Mesendoderm (in vitro differentiated cells): ENCODE results near the gene RPS6KC1.
"Not testable (repeated sequence)": the region's sequence is repeated elsewhere in the genome, so short reads cannot be mapped to it uniquely, and the experiment has no call there.

ENCODE experiments used
- DNase-seq: peaks from one replicate; pipeline ENCODE4 v3.0.0; 2013
- H2AK5ac ChIP-seq: 2 replicates; pipeline ENCODE4 v1.6.1; 2013; ENCODE audit warnings: low read length, inconsistent platforms
- H2BK120ac ChIP-seq: 2 replicates; pipeline ENCODE4 v1.6.1; 2013; ENCODE audit warnings: low read depth, mild to moderate bottlenecking, low read length, moderate library complexity, mixed read lengths
- H2BK15ac ChIP-seq: replicated peaks from 2 replicates; pipeline ENCODE4 v1.6.1; 2013; ENCODE audit warnings: low read depth, mild to moderate bottlenecking, moderate library complexity
- H2BK5ac ChIP-seq: 2 replicates; pipeline ENCODE4 v1.6.1; 2013; ENCODE audit warnings: low read length, inconsistent platforms
- H3K18ac ChIP-seq: 2 replicates; pipeline ENCODE4 v1.6.1; 2013; ENCODE audit warnings: mild to moderate bottlenecking, low read length, mixed read lengths
- H3K23ac ChIP-seq: one replicate; pipeline ENCODE4 v1.6.1; 2013; ENCODE audit warnings: low read length
- H3K27ac ChIP-seq: 2 replicates; pipeline ENCODE4 v1.5.1; 2013; ENCODE audit warnings: low read depth, mild to moderate bottlenecking, inconsistent platforms, low read length, moderate library complexity
- H3K27me3 ChIP-seq: 2 replicates; pipeline ENCODE4 v1.6.1; 2013; ENCODE audit warnings: low read length, control low read depth, mild to moderate bottlenecking, inconsistent platforms; ENCODE audit not compliant: insufficient read depth, poor library complexity
- H3K36me3 ChIP-seq: 2 replicates; pipeline ENCODE4 v1.6.1; 2013; ENCODE audit warnings: low read length, inconsistent platforms; ENCODE audit not compliant: control insufficient read depth, insufficient read depth
- H3K4ac ChIP-seq: one replicate; pipeline ENCODE4 v1.6.1; 2013; ENCODE audit warnings: low read depth, mild to moderate bottlenecking, low read length, moderate library complexity
- H3K4me1 ChIP-seq: 2 replicates; pipeline ENCODE4 v1.6.1; 2013; ENCODE audit warnings: low read depth, low read length, inconsistent platforms; ENCODE audit not compliant: control insufficient read depth
- H3K4me2 ChIP-seq: 2 replicates; pipeline ENCODE4 v1.6.1; 2013; ENCODE audit warnings: low read length
- H3K4me3 ChIP-seq: 2 replicates; pipeline ENCODE4 v1.5.1; 2013; ENCODE audit warnings: mild to moderate bottlenecking, low read length
- H3K56ac ChIP-seq: one replicate; pipeline ENCODE4 v1.6.1; 2013; ENCODE audit warnings: low read length
- H3K79me1 ChIP-seq: 2 replicates; pipeline ENCODE4 v1.6.1; 2013; ENCODE audit warnings: low read length, inconsistent platforms
- H3K79me2 ChIP-seq: 2 replicates; pipeline ENCODE4 v1.6.1; 2013; ENCODE audit warnings: mild to moderate bottlenecking, low read length; ENCODE audit not compliant: control insufficient read depth, insufficient read depth
- H3K9ac ChIP-seq: 2 replicates; pipeline ENCODE4 v1.6.1; 2013; ENCODE audit warnings: low read length, inconsistent platforms
- H4K5ac ChIP-seq: one replicate; pipeline ENCODE4 v1.6.1; 2013; ENCODE audit warnings: low read length
- H4K8ac ChIP-seq: one replicate; pipeline ENCODE4 v1.6.1; 2013; ENCODE audit warnings: low read depth, mild to moderate bottlenecking, control low read depth, low read length, moderate library complexity
- WGBS: extraction: QIAGEN DNeasy Blood & Tissue Kit; methylation state at CpG from one replicate; pipeline ENCODE4 v1.1.7; 2013; ENCODE audit warnings: low lambda C conversion rate, missing lambda C conversion rate; ENCODE audit not compliant: insufficient coverage; ENCODE audit errors: extremely low coverage; 5-methylcytosine and 5-hydroxymethylcytosine counted together

The RPS6KC1 gene

DNA sequence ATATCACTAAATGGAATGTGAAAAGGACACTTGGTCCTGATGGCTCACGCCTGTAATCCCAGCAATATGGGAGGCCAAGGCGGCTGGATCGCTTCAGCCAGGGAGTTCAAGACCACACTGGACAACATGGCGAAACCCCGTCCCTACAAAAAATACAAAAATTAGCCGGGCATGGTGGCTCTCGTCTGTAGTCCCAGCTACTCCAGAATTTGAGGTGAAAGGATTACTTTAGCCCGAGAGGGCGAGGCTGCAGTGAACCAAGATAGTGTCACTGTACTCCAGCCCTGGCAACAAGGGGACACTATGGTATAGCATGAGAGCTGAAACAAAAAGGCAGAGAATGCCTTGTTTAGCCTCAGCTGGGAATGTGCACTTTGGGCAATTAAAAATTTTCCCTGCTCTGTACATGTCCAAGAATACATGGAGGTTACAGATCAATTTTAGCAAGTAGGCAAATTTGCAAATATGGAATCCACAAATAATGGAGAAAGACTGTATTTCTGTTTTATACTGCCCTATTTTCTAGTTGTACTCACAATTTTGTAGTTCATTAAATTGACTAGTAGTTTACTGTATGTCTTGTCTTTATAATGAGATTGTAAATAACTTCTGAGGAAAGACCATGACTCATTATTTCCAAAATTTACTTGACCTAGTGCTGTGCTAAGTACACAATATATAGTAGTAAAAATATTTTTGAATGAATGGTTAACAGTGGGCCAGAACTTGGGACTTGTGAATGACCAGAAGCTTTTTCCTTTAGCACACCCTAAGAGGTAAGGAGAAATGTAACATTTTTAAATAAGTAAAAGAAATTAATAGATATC, 33.4 kb upstream of the RPS6KC1 start:
- Histone ChIP-seq H3K27ac (no peak overlapping the region), H3K56ac (no peak overlapping the region)

DNA sequence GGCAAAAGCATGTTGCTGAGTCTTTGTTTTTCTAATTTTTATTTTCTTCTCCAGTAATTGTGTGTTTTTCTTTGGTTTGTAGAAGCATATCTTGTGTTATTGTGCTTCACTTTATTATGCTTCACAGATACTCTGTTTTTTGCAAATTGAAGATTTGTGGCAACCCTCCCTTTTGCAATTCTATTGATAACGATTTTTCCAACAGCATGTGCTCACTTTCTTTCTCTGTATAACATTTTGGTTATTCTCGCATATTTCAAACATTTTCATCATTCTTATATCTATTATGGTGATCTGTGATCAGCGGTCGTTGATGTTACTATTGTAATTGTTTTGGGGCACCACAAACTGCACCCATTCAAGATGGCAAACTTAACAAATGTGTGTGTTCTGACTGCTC, 31.6 kb upstream of the RPS6KC1 start:
- Histone ChIP-seq H3K4me1 (peaks cover 2% of the 10 kb centered on the region), H3K56ac (no peak overlapping the region), H4K8ac (no peak overlapping the region), H3K4me2 (no peak overlapping the region), H3K27ac (no peak overlapping the region), H3K9ac (no peak overlapping the region), H3K18ac (no peak overlapping the region), H3K27me3 (no peaks in the 10 kb centered on the region), H2BK120ac (no peak overlapping the region), H2BK15ac (no peak overlapping the region), H3K79me1 (peaks cover 3% of the 10 kb centered on the region), H2BK5ac (no peak overlapping the region), H3K79me2 (peaks cover 4% of the 10 kb centered on the region), H4K5ac (no peak overlapping the region), H3K4ac (no peak overlapping the region), H3K23ac (no peak overlapping the region), H3K36me3 (no peaks in the 10 kb centered on the region), H2AK5ac (no peak overlapping the region), H3K4me3 (no peak overlapping the region)
- DNase-seq, result no peak
- WGBS, result 100% methylated on average over 1 of the region's 4 CpGs

More for the DNA sequence above, 33.4 kb upstream of the RPS6KC1 start:
- Histone ChIP-seq H3K4me2 (no peak overlapping the region), H3K27me3 (no peaks in the 10 kb centered on the region), H4K5ac (no peak overlapping the region), H2AK5ac (no peak overlapping the region), H3K9ac (no peak overlapping the region), H3K4ac (no peak overlapping the region), H3K79me2 (peaks cover 8% of the 10 kb centered on the region), H3K18ac (no peak overlapping the region), H2BK15ac (no peak overlapping the region), H3K79me1 (peaks cover 5% of the 10 kb centered on the region), H4K8ac (no peak overlapping the region), H2BK5ac (no peak overlapping the region), H3K4me1 (peaks cover 4% of the 10 kb centered on the region), H3K23ac (no peak overlapping the region), H3K4me3 (no peak overlapping the region), H2BK120ac (no peak overlapping the region), H3K36me3 (no peaks in the 10 kb centered on the region)
- no peak for DNase-seq
- no CpG with 5 or more reads among the region's 9 CpGs for WGBS

DNA sequence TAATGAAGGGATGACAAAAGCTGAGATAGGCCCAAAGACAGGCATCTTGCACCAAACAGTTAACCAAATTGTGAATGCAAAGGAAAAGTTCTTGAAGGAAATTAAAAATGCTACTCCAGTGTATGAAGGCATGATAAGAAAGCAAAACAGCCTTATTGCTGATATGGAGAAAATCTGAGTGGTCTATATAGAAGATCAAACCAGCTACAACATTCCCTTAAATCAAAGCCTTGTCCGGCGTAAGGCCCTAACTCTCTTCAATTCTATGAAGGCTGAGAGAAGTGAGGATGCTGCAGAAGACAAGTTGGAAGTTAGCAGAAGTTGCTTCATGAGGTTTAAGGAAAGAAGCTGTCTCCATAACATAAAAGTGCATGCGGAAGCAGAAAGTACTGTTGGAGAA, 31.0 kb upstream of the RPS6KC1 start:
- Histone ChIP-seq H3K4me1 (no peaks in the 10 kb centered on the region), H3K4ac (no peak overlapping the region)
- no CpG with 5 or more reads among the region's 3 CpGs for WGBS

DNA sequence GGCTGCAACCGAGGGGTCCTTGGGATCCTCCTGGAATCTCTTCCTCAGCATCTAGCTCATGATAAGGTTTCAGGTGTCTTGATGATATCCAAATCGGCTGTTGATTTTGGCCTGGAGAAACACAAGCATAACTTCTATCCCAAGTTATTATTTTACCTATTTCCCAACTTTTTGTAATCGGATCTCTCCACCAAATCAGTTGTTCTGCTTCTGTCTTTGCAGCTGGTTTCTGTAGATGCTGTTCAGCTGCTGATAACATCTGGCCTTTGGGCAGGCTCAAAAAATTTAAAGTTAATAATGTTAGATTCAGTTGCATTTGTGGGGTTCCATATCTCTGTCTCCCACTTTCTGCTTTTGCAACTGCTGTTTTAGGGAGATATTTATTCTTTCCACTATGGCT, 24.0 kb upstream of the RPS6KC1 start:
- H3K4ac ChIP-seq, H4K5ac ChIP-seq, H3K27me3 ChIP-seq, H3K79me2 ChIP-seq, DNase-seq, H3K23ac ChIP-seq, H3K9ac ChIP-seq, H3K56ac ChIP-seq, H3K4me3 ChIP-seq, H3K4me2 ChIP-seq, H3K79me1 ChIP-seq, H2BK120ac ChIP-seq, H3K18ac ChIP-seq, H2AK5ac ChIP-seq, H2BK15ac ChIP-seq, H3K4me1 ChIP-seq, H3K27ac ChIP-seq, H4K8ac ChIP-seq, H2BK5ac ChIP-seq, H3K36me3 ChIP-seq: not testable (repeated sequence)
- no CpG with 5 or more reads among the region's 3 CpGs for WGBS

More for the DNA sequence above, 31.0 kb upstream of the RPS6KC1 start:
- no peak overlapping the region for H3K4me3 ChIP-seq
- H2BK5ac ChIP-seq, result no peak overlapping the region
- H3K4me2 ChIP-seq, result no peak overlapping the region
- H2AK5ac ChIP-seq, result no peak overlapping the region
- H3K23ac ChIP-seq, result no peak overlapping the region
- H3K18ac ChIP-seq, result no peak overlapping the region
- no peak overlapping the region for H3K56ac ChIP-seq
- H3K9ac ChIP-seq, result no peak overlapping the region
- H4K5ac ChIP-seq, result no peak overlapping the region
- no peak overlapping the region for H2BK120ac ChIP-seq
- H3K36me3 ChIP-seq, result no peaks in the 10 kb centered on the region
- no peak overlapping the region for H4K8ac ChIP-seq
- H3K79me1 ChIP-seq, result no peaks in the 10 kb centered on the region
- H3K27me3 ChIP-seq, result no peaks in the 10 kb centered on the region
- no peak overlapping the region for H3K27ac ChIP-seq
- H2BK15ac ChIP-seq, result no peak overlapping the region
- no peak for DNase-seq
- H3K79me2 ChIP-seq, result no peaks in the 10 kb centered on the region

DNA sequence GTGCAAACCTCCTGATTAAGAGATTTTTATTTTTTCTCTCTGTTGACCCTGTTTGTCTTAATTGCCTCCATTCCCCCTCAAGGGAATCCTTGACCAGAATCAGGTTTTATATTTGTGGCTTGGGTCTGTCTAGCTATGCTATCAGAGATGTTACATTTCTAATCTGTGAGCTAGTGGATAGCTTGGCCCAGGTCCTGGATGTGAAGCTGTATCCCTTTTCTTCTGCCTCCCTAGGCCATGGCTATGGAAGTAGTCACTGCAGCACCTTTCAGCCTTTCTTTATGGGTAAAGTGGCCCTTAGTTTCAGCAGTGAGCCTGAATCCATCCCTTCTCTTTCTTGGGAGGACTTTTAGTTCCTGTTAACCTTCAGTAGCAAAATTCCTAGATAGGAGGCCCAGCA, 18.4 kb upstream of the RPS6KC1 start:
- Histone ChIP-seq H3K27me3 (no peaks in the 10 kb centered on the region), H3K79me1 (no peaks in the 10 kb centered on the region), H3K56ac (no peak overlapping the region), H4K5ac (no peak overlapping the region), H3K27ac (no peak overlapping the region), H3K79me2 (no peaks in the 10 kb centered on the region), H3K9ac (no peak overlapping the region), H3K4me2 (no peak overlapping the region), H3K23ac (no peak overlapping the region), H2BK120ac (no peak overlapping the region), H3K4ac (no peak overlapping the region), H3K36me3 (no peaks in the 10 kb centered on the region), H2BK15ac (no peak overlapping the region), H4K8ac (no peak overlapping the region), H2BK5ac (no peak overlapping the region), H3K4me1 (no peaks in the 10 kb centered on the region), H2AK5ac (no peak overlapping the region), H3K4me3 (no peak overlapping the region), H3K18ac (no peak overlapping the region)
- no peak for DNase-seq

DNA sequence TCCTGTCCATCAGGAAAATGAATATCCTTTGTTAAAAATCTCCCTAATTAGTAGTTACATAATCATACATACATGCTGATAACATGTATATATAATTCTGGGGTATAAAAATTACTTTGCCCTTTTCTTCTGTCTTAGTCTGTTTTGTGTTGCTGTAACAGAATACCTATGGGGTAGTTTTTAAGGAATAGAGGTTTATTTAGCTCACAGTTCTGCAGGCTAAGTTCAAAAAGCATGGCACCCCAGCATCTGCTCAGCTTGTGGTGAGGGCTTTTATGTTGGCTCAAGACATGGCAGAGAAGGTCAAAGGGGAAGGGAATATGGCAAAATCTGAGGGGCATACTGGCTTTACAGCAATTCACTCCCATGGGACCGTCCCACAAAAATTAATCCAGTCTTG, 16.3 kb upstream of the RPS6KC1 start:
- no peak for DNase-seq
- Histone ChIP-seq H3K4me2 (no peak overlapping the region), H3K4me1 (no peaks in the 10 kb centered on the region), H4K8ac (no peak overlapping the region), H3K79me1 (no peaks in the 10 kb centered on the region), H2AK5ac (no peak overlapping the region), H3K18ac (no peak overlapping the region), H4K5ac (no peak overlapping the region), H2BK15ac (no peak overlapping the region), H2BK120ac (no peak overlapping the region), H3K27ac (no peak overlapping the region), H3K56ac (no peak overlapping the region), H3K36me3 (no peaks in the 10 kb centered on the region), H3K4ac (no peak overlapping the region), H3K27me3 (no peaks in the 10 kb centered on the region), H3K4me3 (no peak overlapping the region), H3K9ac (no peak overlapping the region), H2BK5ac (no peak overlapping the region), H3K23ac (no peak overlapping the region), H3K79me2 (no peaks in the 10 kb centered on the region)
- WGBS, result no CpG with 5 or more reads among the region's 1 CpG
